BE2C (cell line): ENCODE measurements around the gene TMIE.
"Not testable (repeated sequence)": the region's sequence is repeated elsewhere in the genome, so short reads cannot be mapped to it uniquely, and the experiment has no call there.

Experiments used
- DNase-seq: peaks from one replicate; pipeline ENCODE4 v3.0.0-alpha.2; 2020
- H3K27me3 ChIP-seq: fragments of 250-450 bp; sonication (Bioruptor Pico); 2 replicates; pipeline ENCODE4 v1.5.1; 2020; ENCODE audit warnings: mild to moderate bottlenecking
- H3K36me3 ChIP-seq: fragments of 250-450 bp; sonication (Bioruptor Pico); 2 replicates; pipeline ENCODE4 v1.5.1; 2020; ENCODE audit warnings: mild to moderate bottlenecking
- H3K4me1 ChIP-seq: fragments of 250-450 bp; sonication (Bioruptor Pico); 2 replicates; pipeline ENCODE4 v1.5.1; 2020
- H3K4me3 ChIP-seq: 2 replicates; pipeline ENCODE4 v1.5.1; 2011; ENCODE audit warnings: low read depth, low read length
- H3K9me3 ChIP-seq: fragments of 250-450 bp; sonication (Bioruptor Pico); 2 replicates; pipeline ENCODE4 v1.5.1; 2020
- TF ChIP-seq, protein P1 (sequence below): IDR thresholded peaks from 2 replicates; pipeline ENCODE4 v1.5.1; 2012; ENCODE audit warnings: mild to moderate bottlenecking, low read depth, low read length

The TMIE gene

DNA sequence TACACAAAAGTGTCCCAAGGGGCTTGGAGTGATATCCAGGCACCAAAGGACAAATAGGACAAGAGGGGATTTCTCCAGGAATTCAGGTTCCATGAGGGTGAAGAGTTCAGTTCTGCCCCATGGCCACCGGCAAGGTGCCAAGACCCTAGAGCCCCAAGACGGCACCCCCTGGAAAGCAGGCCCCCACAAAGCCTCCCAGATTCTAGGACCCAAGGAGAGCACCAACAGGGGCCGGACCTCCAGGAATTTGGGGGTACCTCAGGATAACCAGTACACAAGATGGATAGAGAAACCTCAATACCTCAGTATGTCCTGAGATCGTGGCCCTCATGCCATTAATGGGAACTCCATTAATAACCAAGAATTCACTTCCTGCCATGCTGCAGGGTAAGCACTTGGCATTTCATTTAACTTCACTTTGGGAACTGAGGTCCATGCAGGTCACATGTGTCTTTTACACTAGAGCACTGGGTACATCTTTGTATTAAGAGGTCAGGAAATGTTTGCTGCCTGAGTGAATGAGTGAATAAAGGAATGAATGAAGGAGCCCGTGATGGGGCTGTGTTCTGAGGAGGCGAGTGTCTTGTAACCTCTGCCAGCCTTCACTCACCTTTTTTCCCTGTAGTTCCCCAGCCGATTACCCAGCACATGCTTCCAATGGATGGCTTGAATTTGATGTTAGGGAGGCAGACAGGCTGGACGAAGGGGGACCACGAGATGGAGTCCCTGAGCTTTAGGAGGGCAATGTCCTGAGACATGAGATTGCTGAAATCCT is 32.0 kb downstream of the TMIE start:
- TF ChIP-seq, protein P1, sequence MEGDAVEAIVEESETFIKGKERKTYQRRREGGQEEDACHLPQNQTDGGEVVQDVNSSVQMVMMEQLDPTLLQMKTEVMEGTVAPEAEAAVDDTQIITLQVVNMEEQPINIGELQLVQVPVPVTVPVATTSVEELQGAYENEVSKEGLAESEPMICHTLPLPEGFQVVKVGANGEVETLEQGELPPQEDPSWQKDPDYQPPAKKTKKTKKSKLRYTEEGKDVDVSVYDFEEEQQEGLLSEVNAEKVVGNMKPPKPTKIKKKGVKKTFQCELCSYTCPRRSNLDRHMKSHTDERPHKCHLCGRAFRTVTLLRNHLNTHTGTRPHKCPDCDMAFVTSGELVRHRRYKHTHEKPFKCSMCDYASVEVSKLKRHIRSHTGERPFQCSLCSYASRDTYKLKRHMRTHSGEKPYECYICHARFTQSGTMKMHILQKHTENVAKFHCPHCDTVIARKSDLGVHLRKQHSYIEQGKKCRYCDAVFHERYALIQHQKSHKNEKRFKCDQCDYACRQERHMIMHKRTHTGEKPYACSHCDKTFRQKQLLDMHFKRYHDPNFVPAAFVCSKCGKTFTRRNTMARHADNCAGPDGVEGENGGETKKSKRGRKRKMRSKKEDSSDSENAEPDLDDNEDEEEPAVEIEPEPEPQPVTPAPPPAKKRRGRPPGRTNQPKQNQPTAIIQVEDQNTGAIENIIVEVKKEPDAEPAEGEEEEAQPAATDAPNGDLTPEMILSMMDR = no peak
- DNase-seq = no peak
- Histone ChIP-seq H3K36me3 (no peaks in the 10 kb centered on the region), H3K9me3 (no peaks in the 10 kb centered on the region), H3K4me1 (no peaks in the 10 kb centered on the region), H3K4me3 (no peak overlapping the region), H3K27me3 (no peaks in the 10 kb centered on the region)

DNA sequence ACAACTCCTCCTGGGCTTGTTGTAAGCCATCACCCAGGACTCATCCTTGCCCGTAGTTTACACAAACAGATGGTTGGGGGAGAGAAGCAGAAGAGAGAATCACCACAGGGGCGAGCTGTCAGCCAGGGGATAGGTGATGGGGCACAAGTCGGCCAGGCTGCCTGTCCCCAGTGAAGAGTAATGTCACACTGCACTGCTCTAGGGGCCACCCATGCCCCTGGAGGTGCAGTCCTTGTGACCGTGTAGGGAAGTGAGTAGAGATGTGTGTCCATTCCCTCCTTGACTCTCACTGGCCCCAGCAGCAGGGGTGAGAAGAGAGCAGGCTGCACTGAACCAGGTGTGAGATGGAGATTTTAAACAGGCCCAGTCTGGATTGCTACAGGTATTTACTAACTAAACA is 33.6 kb downstream of the TMIE start:
- DNase-seq = no peak
- Histone ChIP-seq H3K9me3 (no peaks in the 10 kb centered on the region), H3K27me3 (no peaks in the 10 kb centered on the region), H3K36me3 (no peaks in the 10 kb centered on the region), H3K4me1 (no peaks in the 10 kb centered on the region), H3K4me3 (no peak overlapping the region)
- TF ChIP-seq, protein P1 = no peak

DNA sequence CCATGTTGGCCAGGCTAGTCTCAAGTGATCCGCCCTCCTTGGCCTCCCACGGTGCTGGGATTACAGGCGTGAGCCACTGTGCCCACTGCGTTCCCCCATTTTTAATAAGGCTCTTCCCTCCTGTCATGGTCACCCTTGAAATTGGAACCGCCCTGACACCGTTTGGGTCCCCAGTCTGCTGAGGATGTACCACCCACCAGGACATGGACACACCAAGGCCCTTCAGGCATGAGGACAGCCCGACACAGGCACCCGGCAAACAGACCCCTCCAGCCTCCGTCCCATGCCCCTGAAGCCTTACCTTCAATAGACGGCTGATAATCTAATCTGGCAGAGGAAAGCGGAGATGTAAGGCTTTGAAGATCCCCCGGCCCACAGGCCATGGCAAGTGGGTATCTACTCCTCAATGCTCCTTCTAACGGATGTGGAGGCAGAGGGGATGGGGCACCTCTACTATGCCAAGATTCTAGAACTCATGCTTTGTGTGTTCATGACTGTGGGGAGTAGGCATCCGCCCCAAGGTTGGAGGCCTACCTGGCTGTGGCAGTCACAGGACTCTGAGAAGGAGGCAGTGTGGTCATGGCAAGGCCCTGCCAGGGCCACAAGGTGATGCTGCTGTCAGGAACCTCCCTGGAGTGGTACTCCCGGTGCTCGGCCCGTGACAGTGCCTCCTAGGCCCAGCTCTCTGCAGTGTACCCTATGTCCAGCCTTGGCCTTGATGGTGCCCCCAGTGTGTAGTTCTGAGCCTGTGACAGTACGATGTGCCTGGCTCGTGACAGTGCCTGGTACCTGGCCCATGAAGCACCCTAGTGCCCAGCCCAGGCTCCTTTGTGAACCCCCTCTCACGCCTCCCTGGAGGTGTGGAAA is 35.0 kb downstream of the TMIE start:
- H3K27me3 ChIP-seq = no peaks in the 10 kb centered on the region
- no peaks in the 10 kb centered on the region for H3K4me1 ChIP-seq
- TF ChIP-seq, protein P1 = no peak
- no peaks in the 10 kb centered on the region for H3K9me3 ChIP-seq
- no peak for DNase-seq
- no peaks in the 10 kb centered on the region for H3K36me3 ChIP-seq
- no peak overlapping the region for H3K4me3 ChIP-seq

DNA sequence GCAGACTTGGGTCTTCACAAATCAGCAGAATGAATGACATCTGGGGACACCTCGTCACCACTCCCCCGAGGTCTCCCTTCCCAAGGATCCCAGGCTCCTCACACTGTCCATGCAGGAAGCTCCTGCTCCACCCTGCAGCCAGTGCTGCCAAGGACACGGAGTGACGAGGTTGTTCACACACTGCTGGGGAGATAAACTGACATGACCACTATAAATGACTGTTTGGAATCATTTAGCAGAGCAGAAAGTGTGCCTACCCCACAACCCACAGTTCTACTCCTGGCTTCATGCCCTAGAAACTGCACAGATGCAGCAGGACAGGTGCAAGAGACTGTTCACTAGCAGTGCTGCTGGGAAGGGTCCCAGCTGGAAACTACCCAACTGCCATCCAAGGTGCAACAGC is 36.1 kb downstream of the TMIE start:
- Histone ChIP-seq H3K27me3 (no peaks in the 10 kb centered on the region), H3K4me1 (no peaks in the 10 kb centered on the region), H3K36me3 (no peaks in the 10 kb centered on the region), H3K9me3 (no peaks in the 10 kb centered on the region), H3K4me3 (no peak overlapping the region)
- TF ChIP-seq, protein P1 = no peak
- no peak for DNase-seq

DNA sequence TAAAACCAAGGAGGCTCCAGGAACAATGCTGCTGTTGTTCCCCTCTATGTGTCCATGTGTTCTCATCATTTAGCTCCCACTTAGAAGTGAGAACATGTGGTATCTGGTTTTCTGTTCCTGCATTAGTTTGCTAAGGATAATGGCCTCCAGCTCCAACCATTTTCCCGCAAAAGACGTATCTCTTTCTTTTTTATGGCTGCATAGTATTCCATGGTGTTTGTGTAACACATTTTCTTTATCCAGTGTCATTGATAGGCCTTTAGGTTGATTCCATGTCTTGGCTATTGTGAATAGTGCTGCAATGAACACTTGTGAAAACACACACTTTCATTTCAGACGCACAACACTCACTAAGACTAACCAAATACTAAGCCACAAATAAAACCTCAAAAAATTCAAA is 38.4 kb downstream of the TMIE start:
- DNase-seq, H3K36me3 ChIP-seq, H3K27me3 ChIP-seq, H3K9me3 ChIP-seq, H3K4me3 ChIP-seq, H3K4me1 ChIP-seq: not testable (repeated sequence)

DNA sequence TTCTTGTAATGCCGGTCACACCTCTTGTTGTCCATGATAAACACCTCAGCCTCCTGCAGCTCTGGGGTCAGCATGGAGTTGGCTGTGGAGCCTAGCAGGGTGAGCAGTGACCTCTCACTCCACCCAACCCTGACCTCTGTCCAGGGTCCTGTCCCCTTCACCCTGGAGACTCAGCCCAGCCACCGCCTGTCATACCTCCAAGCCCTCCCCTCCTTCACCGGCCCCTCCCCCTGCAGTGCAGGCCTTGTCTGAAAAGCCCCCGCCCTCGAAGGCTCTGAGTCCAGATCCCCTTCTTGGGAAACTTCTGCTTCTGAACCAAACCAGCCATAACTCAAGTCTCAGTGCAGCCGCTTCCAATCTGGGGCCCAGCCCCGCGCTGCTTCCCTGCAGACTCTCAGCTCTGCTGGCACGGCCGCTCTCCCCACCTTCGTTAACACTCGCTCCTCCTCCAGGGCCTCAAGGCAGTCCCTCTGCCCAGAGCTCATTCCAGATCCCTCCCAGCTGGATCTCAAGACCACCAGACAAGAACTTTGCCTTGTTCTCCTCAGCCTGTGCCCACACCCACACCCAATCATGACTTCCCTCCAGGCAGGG is 41.9 kb downstream of the TMIE start:
- TF ChIP-seq, protein P1 = no peak
- no peaks in the 10 kb centered on the region for H3K36me3 ChIP-seq

More for the DNA sequence above, 41.9 kb downstream of the TMIE start:
- DNase-seq = no peak
- no peaks in the 10 kb centered on the region for H3K9me3 ChIP-seq
- H3K27me3 ChIP-seq = no peaks in the 10 kb centered on the region
- H3K4me1 ChIP-seq = no peaks in the 10 kb centered on the region
- no peak overlapping the region for H3K4me3 ChIP-seq
